Aorta (tissue), 5 donors: ENCODE measurements around the gene ATP6V0D1. TPM values are rescaled to one million over a fixed set of nuclear protein-coding genes. Genes with fewer than 3 reads are reported as not detected.
A peak's percentile ranks its signal among the peaks of the same experiment; 100 is the strongest.

Experiments used
- ATAC-seq: fragments of 200-7000 bp; cut with Tn5 transposase; one replicate; pipeline ENCODE4 v1.9.1; 2022; ENCODE audit warnings: moderate library complexity; ENCODE audit not compliant: low FRiP score
- DNase-seq, 2 donors: peaks; one replicate each; pipeline ENCODE4 v3.0.0-alpha.2; 2020
- H3K27ac ChIP-seq, 2 donors: one replicate each; pipeline ENCODE4 v1.5.1; 2013; ENCODE audit warnings: low read length in 2 of 2, mild to moderate bottlenecking in 2 of 2, moderate library complexity in 2 of 2, control low read depth in 1 of 2, inconsistent platforms in 1 of 2, low read depth in 1 of 2
- H3K27me3 ChIP-seq, 2 donors: one replicate each; pipeline ENCODE4 v1.6.1; 2013; ENCODE audit warnings: control low read depth in 1 of 2, low read length in 1 of 2, mild to moderate bottlenecking in 1 of 2, moderate library complexity in 1 of 2; ENCODE audit not compliant: insufficient read depth in 2 of 2, control insufficient read depth in 1 of 2
- H3K36me3 ChIP-seq, 2 donors: one replicate each; pipeline ENCODE4 v1.6.1; 2013; ENCODE audit warnings: control low read depth in 1 of 2, low read length in 1 of 2, mild to moderate bottlenecking in 1 of 2; ENCODE audit not compliant: insufficient read depth in 2 of 2, control insufficient read depth in 1 of 2
- H3K4me1 ChIP-seq, 2 donors: one replicate each; pipeline ENCODE4 v1.6.1; 2013; ENCODE audit warnings: low read length in 2 of 2, control low read depth in 1 of 2, mild to moderate bottlenecking in 1 of 2, moderate library complexity in 1 of 2; ENCODE audit not compliant: insufficient read depth in 2 of 2, control insufficient read depth in 1 of 2
- H3K4me3 ChIP-seq, 2 donors: one replicate each; pipeline ENCODE4 v1.5.1; 2013; ENCODE audit warnings: low read length in 2 of 2, control low read depth in 1 of 2, mild to moderate bottlenecking in 1 of 2
- H3K9me3 ChIP-seq: one replicate; pipeline ENCODE4 v1.6.1; 2013; ENCODE audit warnings: mild to moderate bottlenecking, low read length; ENCODE audit not compliant: control insufficient read depth
- WGBS, 2 donors: extraction: QIAGEN DNeasy Blood & Tissue Kit; methylation state at CpG; one replicate each; pipeline ENCODE4 v1.1.7; 2013; 5-methylcytosine and 5-hydroxymethylcytosine counted together
- intact Hi-C, 2 donors: fragments of 100-400 bp; cut with DNase I; formaldehyde crosslinking; loops; one replicate each; pipeline versions ENCODE4 v1.14.2 to v1.15.0; 2022
- long read RNA-seq, 2 donors: library from polyadenylated mRNA; unstranded; transcript quantifications; one replicate each; pipeline ENCODE4 v2.0.0, GENCODE V29; 2020 to 2021
- polyA plus RNA-seq, 2 donors: library from polyadenylated mRNA; stranded (reverse); fragments of 200-250 nt; gene quantifications; one replicate each; pipeline ENCODE4 v1.2.3, GENCODE V29; 2013
- total RNA-seq, 2 donors: library from RNA; stranded (reverse); fragmentation: NEBNext Ultra II Directional; extraction: Animal tissue kit (Norgen Biotek cat#: 25700); gene quantifications; one replicate each; pipeline ENCODE4 v1.2.1, GENCODE V29; 2021
- donor health status: healthy with polysubstance abuse.
- donor health status: Bipolar disorder and iron deficiency.
- donor health status: DM: no; HTN: no; CAD: no.
- donor health status: DM: no; HTN: no; CAD: no.
- donor health status: DM: yes; HTN: yes; CAD: no.

Gene ATP6V0D1
- total RNA-seq (10 to 100 TPM; 58.7 to 62.0 TPM), polyA plus RNA-seq (10 to 100 TPM; 52.0 to 88.0 TPM)
- long read RNA-seq, donor 1, transcript ATP6V0D1-201 (8 exons, 1,716 nt) = major isoform, 434 of 484 reads
- long read RNA-seq, donor 1, partial matches to known transcripts = 12 of 484 reads
- long read RNA-seq, donor 1, other reads (novel, unspliced or antisense) = 35 of 484 reads
- long read RNA-seq, donor 2, transcript ATP6V0D1-201 (8 exons, 1,716 nt) = major isoform, 31 of 38 reads
- long read RNA-seq, donor 2, partial matches to known transcripts = 3 of 38 reads
- long read RNA-seq, donor 2, other reads (novel, unspliced or antisense) = 2 of 38 reads

GRCh38 chr16:67480833-67481560 is at the start of gene ATP6V0D1:
ATP6V0D1 (minus strand) TSS chr16:67481157; CDS start chr16:67481086, 71 bp downstream.
- ATAC-seq (peak; percentile 98), DNase-seq (peak; percentile 99 to 100)

GRCh38 chr16:67530013-67530939 is 49.3 kb upstream of the ATP6V0D1 start:
- no peaks in the 10 kb centered on the region for H3K4me1 ChIP-seq
- WGBS, 2 donors = 1 to 4% methylated on average over 35 to 48 of the region's 48 CpGs
- DNase-seq = peak; percentile 93 to 95

More at GRCh38 chr16:67480833-67481560, at the start of gene ATP6V0D1:
- no peaks in the 10 kb centered on the region for H3K9me3 ChIP-seq
- no peaks in the 10 kb centered on the region for H3K4me1 ChIP-seq
- intact Hi-C loops = loop anchor here in 1 of 2 donors (5.0 kb wide), 1 partner anchor 41 kb away; no protein-coding TSS in a partner anchor
- no peaks in the 10 kb centered on the region for H3K36me3 ChIP-seq
- H3K4me3 ChIP-seq = peak within 1 kb of the TSS; percentile 64 to 86
- no peaks in the 10 kb centered on the region for H3K27me3 ChIP-seq
- 0 to 1% methylated on average over 53 to 57 of the region's 57 CpGs for WGBS, 2 donors
- peak within 1 kb of the TSS in 1 of 2 donors; percentile 66 for H3K27ac ChIP-seq

GRCh38 chr16:67529582-67530012 is 48.6 kb upstream of the ATP6V0D1 start:
- H3K27ac ChIP-seq = peak overlapping the region; percentile 23 to 66
- ATAC-seq (peak; percentile 15), DNase-seq (no peak)
- H3K36me3 ChIP-seq = no peaks in the 10 kb centered on the region
- H3K9me3 ChIP-seq = no peaks in the 10 kb centered on the region
- WGBS, 2 donors = 0 to 2% methylated on average over 16 of the region's 16 CpGs
- no peaks in the 10 kb centered on the region for H3K4me1 ChIP-seq
- H3K4me3 ChIP-seq = peak overlapping the region; percentile 84 to 93
- no peaks in the 10 kb centered on the region for H3K27me3 ChIP-seq
- intact Hi-C loops = loop anchor here (2.0 to 5.0 kb wide), 2 partner anchors 33 kb away; partner anchors contain the start of gene CTCF (in 2 of the 2)

More at GRCh38 chr16:67530013-67530939, 49.3 kb upstream of the ATP6V0D1 start:
- Histone ChIP-seq H3K9me3 (no peaks in the 10 kb centered on the region), H3K27ac (peak overlapping the region; percentile 23 to 70), H3K4me3 (peak overlapping the region; percentile 84 to 93), H3K27me3 (no peaks in the 10 kb centered on the region), H3K36me3 (no peaks in the 10 kb centered on the region)
- peak; percentile 87 for ATAC-seq
- intact Hi-C loops = no loop called here

- Histone ChIP-seq H3K9me3 (no peaks in the 10 kb centered on the region), H3K27ac (peak overlapping the region; percentile 66 to 73), H3K36me3 (no peaks in the 10 kb centered on the region), H3K4me1 (no peaks in the 10 kb centered on the region), H3K27me3 (no peaks in the 10 kb centered on the region), H3K4me3 (peak overlapping the region; percentile 84 to 93)
- peak in 1 of 2 donors; percentile 86 for DNase-seq
- peak; percentile 31 for ATAC-seq
- intact Hi-C loops = loop anchor here (2.0 to 5.0 kb wide), 2 partner anchors 33 to 34 kb away; partner anchors contain the start of gene CTCF (in 2 of the 2)
- WGBS, 2 donors = 0 to 1% methylated on average over 50 to 65 of the region's 65 CpGs
Observed at GRCh38 chr16:67528870-67529581, 48.1 kb upstream of the ATP6V0D1 start.

GRCh38 chr16:67528222-67528869 is 47.4 kb upstream of the ATP6V0D1 start, which contains the start of gene RIPOR1:
RIPOR1 (plus strand) TSS chr16:67528829; CDS start chr16:67538447, 9,618 bp downstream.
- ATAC-seq = peak; percentile 67
- H3K27ac ChIP-seq = peak within 1 kb of the TSS; percentile 73 to 80
- no peaks in the 10 kb centered on the region for H3K9me3 ChIP-seq
- WGBS, 2 donors = 4 to 6% methylated on average over 33 to 45 of the region's 45 CpGs
- DNase-seq = peak; percentile 76 to 92
- H3K4me3 ChIP-seq = peak within 1 kb of the TSS; percentile 84 to 93
- H3K27me3 ChIP-seq = no peaks in the 10 kb centered on the region
- intact Hi-C loops = loop anchor here (2.0 to 5.0 kb wide), 2 partner anchors 34 kb away; partner anchors contain the start of gene CTCF (in 2 of the 2)
- no peaks in the 10 kb centered on the region for H3K36me3 ChIP-seq
- no peaks in the 10 kb centered on the region for H3K4me1 ChIP-seq

- 58 to 70% methylated on average over 3 of the region's 3 CpGs for WGBS, 2 donors
- intact Hi-C loops = loop anchor here in 1 of 2 donors (5.0 kb wide), 1 partner anchor 36 kb away; the partner anchor contains the start of gene CTCF
- no peaks in the 10 kb centered on the region for H3K36me3 ChIP-seq
- no peak overlapping the region for H3K27ac ChIP-seq
- H3K27me3 ChIP-seq = no peaks in the 10 kb centered on the region
- H3K4me3 ChIP-seq = no peak overlapping the region
- H3K4me1 ChIP-seq = no peaks in the 10 kb centered on the region
- no peaks in the 10 kb centered on the region for H3K9me3 ChIP-seq
- ATAC-seq (no peak), DNase-seq (no peak)
Observed at GRCh38 chr16:67526149-67526791, 45.3 kb upstream of the ATP6V0D1 start.
